ENCODE results near the gene IER5L.

IER5L gene

GRCh38 chr9:129177791-129178567 lies at the start of gene IER5L:
TSS of gene IER5L (minus strand) at chr9:129178261. CDS start at chr9:129178052, 209 bp downstream.
- H3K36me3 ChIP-seq (ENCODE audit: insufficient read depth, low read length), result no peaks in the 10 kb centered on the region
- peak within 1 kb of the TSS; percentile 99 for H3K27ac ChIP-seq (ENCODE audit: low read depth, low read length)
- H3K4me3 ChIP-seq (ENCODE audit: low read depth in 1 of 2, low read length in 2 of 2), result peak within 1 kb of the TSS; percentile 85 to 99
- H3K27me3 ChIP-seq (ENCODE audit: control insufficient read depth in 1 of 2, insufficient read depth in 2 of 2, low read length in 2 of 2), result no peaks in the 10 kb centered on the region
- peaks cover 17% of the 10 kb centered on the region for H3K4me1 ChIP-seq (ENCODE audit: insufficient read depth, low read length)
- H3K9ac ChIP-seq (ENCODE audit: low read length), result peak within 1 kb of the TSS; percentile 68
- H3K9me3 ChIP-seq (ENCODE audit: low read length), result no peaks in the 10 kb centered on the region

GRCh38 chr9:129227843-129228189 lies 49.8 kb upstream of the IER5L start:
- no peaks in the 10 kb centered on the region for H3K9me3 ChIP-seq (ENCODE audit: low read length)
- no peaks in the 10 kb centered on the region for H3K27me3 ChIP-seq (ENCODE audit: control insufficient read depth in 1 of 2, insufficient read depth in 2 of 2, low read length in 2 of 2)
- H3K27ac ChIP-seq (ENCODE audit: low read depth, low read length), result no peak overlapping the region

GRCh38 chr9:129225815-129226214 lies 47.8 kb upstream of the IER5L start:
- peaks cover 4% of the 10 kb centered on the region for H3K4me1 ChIP-seq (ENCODE audit: insufficient read depth, low read length)
- H3K27me3 ChIP-seq (ENCODE audit: control insufficient read depth in 1 of 2, insufficient read depth in 2 of 2, low read length in 2 of 2), result no peaks in the 10 kb centered on the region
- H3K9ac ChIP-seq (ENCODE audit: low read length), result no peak overlapping the region
- no peak overlapping the region for H3K27ac ChIP-seq (ENCODE audit: low read depth, low read length)
- no peaks in the 10 kb centered on the region for H3K36me3 ChIP-seq (ENCODE audit: insufficient read depth, low read length)
- no peaks in the 10 kb centered on the region for H3K9me3 ChIP-seq (ENCODE audit: low read length)
- H3K4me3 ChIP-seq (ENCODE audit: low read depth in 1 of 2, low read length in 2 of 2), result no peak overlapping the region

More at GRCh38 chr9:129227843-129228189, 49.8 kb upstream of the IER5L start:
- H3K4me1 ChIP-seq (ENCODE audit: insufficient read depth, low read length), result peaks cover 4% of the 10 kb centered on the region
- H3K4me3 ChIP-seq (ENCODE audit: low read depth in 1 of 2, low read length in 2 of 2), result no peak overlapping the region
- no peak overlapping the region for H3K9ac ChIP-seq (ENCODE audit: low read length)
- no peaks in the 10 kb centered on the region for H3K36me3 ChIP-seq (ENCODE audit: insufficient read depth, low read length)

- no peak overlapping the region for H3K27ac ChIP-seq (ENCODE audit: low read depth, low read length)
Observed at GRCh38 chr9:129225490-129225778, 47.4 kb upstream of the IER5L start.

GRCh38 chr9:129224618-129225489 lies 46.8 kb upstream of the IER5L start:
- H3K27ac ChIP-seq (ENCODE audit: low read depth, low read length), result no peak overlapping the region

More at GRCh38 chr9:129225490-129225778, 47.4 kb upstream of the IER5L start:
- peaks cover 4% of the 10 kb centered on the region for H3K4me1 ChIP-seq (ENCODE audit: insufficient read depth, low read length)
- H3K9ac ChIP-seq (ENCODE audit: low read length), result no peak overlapping the region
- H3K4me3 ChIP-seq (ENCODE audit: low read depth in 1 of 2, low read length in 2 of 2), result no peak overlapping the region
- no peaks in the 10 kb centered on the region for H3K36me3 ChIP-seq (ENCODE audit: insufficient read depth, low read length)
- no peaks in the 10 kb centered on the region for H3K9me3 ChIP-seq (ENCODE audit: low read length)
- no peaks in the 10 kb centered on the region for H3K27me3 ChIP-seq (ENCODE audit: control insufficient read depth in 1 of 2, insufficient read depth in 2 of 2, low read length in 2 of 2)

GRCh38 chr9:129223551-129224208 lies 45.6 kb upstream of the IER5L start:
- no peak overlapping the region for H3K27ac ChIP-seq (ENCODE audit: low read depth, low read length)
- H3K27me3 ChIP-seq (ENCODE audit: control insufficient read depth in 1 of 2, insufficient read depth in 2 of 2, low read length in 2 of 2), result no peaks in the 10 kb centered on the region
- no peak overlapping the region for H3K9ac ChIP-seq (ENCODE audit: low read length)
- H3K36me3 ChIP-seq (ENCODE audit: insufficient read depth, low read length), result no peaks in the 10 kb centered on the region
- H3K4me1 ChIP-seq (ENCODE audit: insufficient read depth, low read length), result peaks cover 4% of the 10 kb centered on the region
- no peak overlapping the region for H3K4me3 ChIP-seq (ENCODE audit: low read depth in 1 of 2, low read length in 2 of 2)
- H3K9me3 ChIP-seq (ENCODE audit: low read length), result no peaks in the 10 kb centered on the region

More at GRCh38 chr9:129224618-129225489, 46.8 kb upstream of the IER5L start:
- Histone ChIP-seq H3K4me1 (ENCODE audit: insufficient read depth, low read length) (peaks cover 4% of the 10 kb centered on the region), H3K36me3 (ENCODE audit: insufficient read depth, low read length) (no peaks in the 10 kb centered on the region), H3K9me3 (ENCODE audit: low read length) (no peaks in the 10 kb centered on the region), H3K27me3 (ENCODE audit: control insufficient read depth in 1 of 2, insufficient read depth in 2 of 2, low read length in 2 of 2) (no peaks in the 10 kb centered on the region), H3K9ac (ENCODE audit: low read length) (no peak overlapping the region), H3K4me3 (ENCODE audit: low read depth in 1 of 2, low read length in 2 of 2) (no peak overlapping the region)

GRCh38 chr9:129222819-129223218 lies 44.8 kb upstream of the IER5L start:
- no peaks in the 10 kb centered on the region for H3K36me3 ChIP-seq (ENCODE audit: insufficient read depth, low read length)
- no peaks in the 10 kb centered on the region for H3K9me3 ChIP-seq (ENCODE audit: low read length)
- no peak overlapping the region for H3K4me3 ChIP-seq (ENCODE audit: low read depth in 1 of 2, low read length in 2 of 2)
- no peaks in the 10 kb centered on the region for H3K27me3 ChIP-seq (ENCODE audit: control insufficient read depth in 1 of 2, insufficient read depth in 2 of 2, low read length in 2 of 2)
- H3K27ac ChIP-seq (ENCODE audit: low read depth, low read length), result no peak overlapping the region
- peaks cover 4% of the 10 kb centered on the region for H3K4me1 ChIP-seq (ENCODE audit: insufficient read depth, low read length)
- no peak overlapping the region for H3K9ac ChIP-seq (ENCODE audit: low read length)

- H3K27me3 ChIP-seq (ENCODE audit: control insufficient read depth in 1 of 2, insufficient read depth in 2 of 2, low read length in 2 of 2), result no peaks in the 10 kb centered on the region
- H3K4me1 ChIP-seq (ENCODE audit: insufficient read depth, low read length), result peaks cover 4% of the 10 kb centered on the region
- H3K9me3 ChIP-seq (ENCODE audit: low read length), result no peaks in the 10 kb centered on the region
- no peak overlapping the region for H3K27ac ChIP-seq (ENCODE audit: low read depth, low read length)
- no peak overlapping the region for H3K9ac ChIP-seq (ENCODE audit: low read length)
- no peaks in the 10 kb centered on the region for H3K36me3 ChIP-seq (ENCODE audit: insufficient read depth, low read length)
- H3K4me3 ChIP-seq (ENCODE audit: low read depth in 1 of 2, low read length in 2 of 2), result no peak overlapping the region
Observed at GRCh38 chr9:129221979-129222635, 44.0 kb upstream of the IER5L start.

GRCh38 chr9:129221233-129221632 lies 43.2 kb upstream of the IER5L start:
- peaks cover 4% of the 10 kb centered on the region for H3K4me1 ChIP-seq (ENCODE audit: insufficient read depth, low read length)
- H3K9me3 ChIP-seq (ENCODE audit: low read length), result no peaks in the 10 kb centered on the region
- no peak overlapping the region for H3K9ac ChIP-seq (ENCODE audit: low read length)
- no peak overlapping the region for H3K4me3 ChIP-seq (ENCODE audit: low read depth in 1 of 2, low read length in 2 of 2)
- H3K27me3 ChIP-seq (ENCODE audit: control insufficient read depth in 1 of 2, insufficient read depth in 2 of 2, low read length in 2 of 2), result no peaks in the 10 kb centered on the region
- no peak overlapping the region for H3K27ac ChIP-seq (ENCODE audit: low read depth, low read length)
- H3K36me3 ChIP-seq (ENCODE audit: insufficient read depth, low read length), result no peaks in the 10 kb centered on the region

- Histone ChIP-seq H3K4me3 (ENCODE audit: low read depth in 1 of 2, low read length in 2 of 2) (no peak overlapping the region), H3K27ac (ENCODE audit: low read depth, low read length) (no peak overlapping the region), H3K4me1 (ENCODE audit: insufficient read depth, low read length) (peaks cover 4% of the 10 kb centered on the region)
Observed at GRCh38 chr9:129220771-129221170, 42.7 kb upstream of the IER5L start.

GRCh38 chr9:129218918-129219317 lies 40.9 kb upstream of the IER5L start:
- Histone ChIP-seq H3K4me1 (ENCODE audit: insufficient read depth, low read length) (no peaks in the 10 kb centered on the region), H3K27ac (ENCODE audit: low read depth, low read length) (no peak overlapping the region), H3K36me3 (ENCODE audit: insufficient read depth, low read length) (no peaks in the 10 kb centered on the region), H3K9ac (ENCODE audit: low read length) (no peak overlapping the region), H3K27me3 (ENCODE audit: control insufficient read depth in 1 of 2, insufficient read depth in 2 of 2, low read length in 2 of 2) (no peaks in the 10 kb centered on the region), H3K4me3 (ENCODE audit: low read depth in 1 of 2, low read length in 2 of 2) (no peak overlapping the region), H3K9me3 (ENCODE audit: low read length) (no peaks in the 10 kb centered on the region)

More at GRCh38 chr9:129220771-129221170, 42.7 kb upstream of the IER5L start:
- Histone ChIP-seq H3K9me3 (ENCODE audit: low read length) (no peaks in the 10 kb centered on the region), H3K9ac (ENCODE audit: low read length) (no peak overlapping the region), H3K36me3 (ENCODE audit: insufficient read depth, low read length) (no peaks in the 10 kb centered on the region), H3K27me3 (ENCODE audit: control insufficient read depth in 1 of 2, insufficient read depth in 2 of 2, low read length in 2 of 2) (no peaks in the 10 kb centered on the region)

All from muscle layer of colon (tissue), 2 donors.